22Rv1 (cell line): ENCODE results near the gene CAPRIN1.

Experiments
- ZFX ChIP-seq: fragments of 450-650 bp; IDR thresholded peaks from 2 replicates; pipeline ENCODE4 v1.6.1; 2017; ENCODE audit warnings: antibody characterized with exemption, borderline replicate concordance
- TF ChIP-seq, protein P1 (sequence below): fragments of 450-650 bp; IDR thresholded peaks from 2 replicates; pipeline ENCODE4 v1.5.1; 2017; ENCODE audit warnings: mild to moderate bottlenecking

DNA sequence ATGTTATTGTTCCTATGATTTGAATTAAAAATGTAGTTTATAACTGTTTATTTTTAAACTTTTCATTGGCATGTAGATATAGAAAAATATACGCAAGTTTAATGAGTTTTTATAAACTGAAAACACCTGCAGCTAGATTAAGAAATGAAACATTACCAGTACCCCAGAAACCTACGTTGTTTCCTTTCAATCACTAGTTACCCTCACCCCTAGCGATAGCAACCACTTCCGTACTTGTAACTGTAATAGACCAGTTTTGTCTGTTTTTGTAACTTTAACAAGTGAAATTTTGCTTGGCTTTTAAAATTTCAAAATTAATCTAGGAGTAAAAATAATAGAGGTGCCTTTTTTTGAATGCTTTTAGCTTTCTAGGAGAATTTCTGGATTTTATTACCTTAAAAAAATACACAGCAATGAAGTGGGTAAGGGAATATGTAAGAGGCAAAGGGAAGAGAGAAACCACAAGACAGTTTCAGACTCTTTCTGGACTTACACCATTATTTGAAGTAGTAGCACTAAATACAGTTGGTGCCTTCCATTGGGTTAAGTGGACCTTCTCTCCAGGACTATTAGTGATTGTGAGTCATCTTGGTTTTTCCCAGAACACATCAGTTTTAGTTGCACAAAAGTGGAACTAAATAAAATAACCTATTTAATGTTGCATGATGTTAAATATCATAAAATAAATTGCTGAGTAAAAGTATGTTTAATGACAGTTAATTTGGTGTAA is 35.2 kb downstream of the CAPRIN1 start:
- TF ChIP-seq, protein P1, sequence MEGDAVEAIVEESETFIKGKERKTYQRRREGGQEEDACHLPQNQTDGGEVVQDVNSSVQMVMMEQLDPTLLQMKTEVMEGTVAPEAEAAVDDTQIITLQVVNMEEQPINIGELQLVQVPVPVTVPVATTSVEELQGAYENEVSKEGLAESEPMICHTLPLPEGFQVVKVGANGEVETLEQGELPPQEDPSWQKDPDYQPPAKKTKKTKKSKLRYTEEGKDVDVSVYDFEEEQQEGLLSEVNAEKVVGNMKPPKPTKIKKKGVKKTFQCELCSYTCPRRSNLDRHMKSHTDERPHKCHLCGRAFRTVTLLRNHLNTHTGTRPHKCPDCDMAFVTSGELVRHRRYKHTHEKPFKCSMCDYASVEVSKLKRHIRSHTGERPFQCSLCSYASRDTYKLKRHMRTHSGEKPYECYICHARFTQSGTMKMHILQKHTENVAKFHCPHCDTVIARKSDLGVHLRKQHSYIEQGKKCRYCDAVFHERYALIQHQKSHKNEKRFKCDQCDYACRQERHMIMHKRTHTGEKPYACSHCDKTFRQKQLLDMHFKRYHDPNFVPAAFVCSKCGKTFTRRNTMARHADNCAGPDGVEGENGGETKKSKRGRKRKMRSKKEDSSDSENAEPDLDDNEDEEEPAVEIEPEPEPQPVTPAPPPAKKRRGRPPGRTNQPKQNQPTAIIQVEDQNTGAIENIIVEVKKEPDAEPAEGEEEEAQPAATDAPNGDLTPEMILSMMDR: no peak
- TF ChIP-seq ZFX: no peak
